Measurements from ENCODE around the gene RNF39. TPM values are rescaled to one million over a fixed set of nuclear protein-coding genes. Genes with fewer than 3 reads are reported as not detected.

RNF39 gene
- total RNA-seq, 4 donors from 2014 or later = 0.27 to 0.95 TPM; not detected in 2

DNA sequence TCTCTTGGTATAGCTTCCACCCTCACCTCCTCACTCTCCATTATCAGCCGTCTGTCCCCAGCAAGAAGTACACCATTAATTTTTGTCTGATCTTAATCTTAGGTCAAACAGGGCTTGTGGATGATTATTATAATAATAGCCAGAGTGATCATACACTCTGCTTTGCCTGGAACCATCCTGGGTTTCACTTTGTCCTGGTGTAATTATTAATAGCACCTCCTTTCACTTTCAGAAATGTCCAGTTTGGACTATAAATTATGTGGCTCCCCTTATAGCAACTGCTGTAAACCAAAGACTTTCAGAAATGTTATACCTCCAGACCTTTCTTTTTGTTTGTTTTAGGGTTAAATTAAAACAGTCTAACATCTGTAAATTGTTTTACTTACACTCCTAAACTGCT, 38.3 kb upstream of the RNF39 start:
- Histone ChIP-seq H3K9me3 (no peaks in the 10 kb centered on the region), H3K36me3 (no peaks in the 10 kb centered on the region), H3K4me1 (peaks cover 0 to 25% (median 14%) of the 10 kb centered on the region in 4 donors), H3K4me3 (no peak overlapping the region), H3K27ac (peak overlapping the region; percentile 51 to 75 (median 58)), H3K27me3 (peaks cover 34% of the 10 kb centered on the region)
- DNase-seq = no peak
- TF ChIP-seq POLR2A (IDR thresholded peaks at IDR 0.05) (no peak), POLR2AphosphoS5 (IDR thresholded peaks at IDR 0.05) (no peak), EP300 (IDR thresholded peaks at IDR 0.05; ENCODE audit: low read depth) (no peak)
- TF ChIP-seq, protein P1, sequence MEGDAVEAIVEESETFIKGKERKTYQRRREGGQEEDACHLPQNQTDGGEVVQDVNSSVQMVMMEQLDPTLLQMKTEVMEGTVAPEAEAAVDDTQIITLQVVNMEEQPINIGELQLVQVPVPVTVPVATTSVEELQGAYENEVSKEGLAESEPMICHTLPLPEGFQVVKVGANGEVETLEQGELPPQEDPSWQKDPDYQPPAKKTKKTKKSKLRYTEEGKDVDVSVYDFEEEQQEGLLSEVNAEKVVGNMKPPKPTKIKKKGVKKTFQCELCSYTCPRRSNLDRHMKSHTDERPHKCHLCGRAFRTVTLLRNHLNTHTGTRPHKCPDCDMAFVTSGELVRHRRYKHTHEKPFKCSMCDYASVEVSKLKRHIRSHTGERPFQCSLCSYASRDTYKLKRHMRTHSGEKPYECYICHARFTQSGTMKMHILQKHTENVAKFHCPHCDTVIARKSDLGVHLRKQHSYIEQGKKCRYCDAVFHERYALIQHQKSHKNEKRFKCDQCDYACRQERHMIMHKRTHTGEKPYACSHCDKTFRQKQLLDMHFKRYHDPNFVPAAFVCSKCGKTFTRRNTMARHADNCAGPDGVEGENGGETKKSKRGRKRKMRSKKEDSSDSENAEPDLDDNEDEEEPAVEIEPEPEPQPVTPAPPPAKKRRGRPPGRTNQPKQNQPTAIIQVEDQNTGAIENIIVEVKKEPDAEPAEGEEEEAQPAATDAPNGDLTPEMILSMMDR (IDR thresholded peaks at IDR 0.05) = no peak
- intact Hi-C loops (cut with DNase I; ENCODE audit: low total_unique reads) (no loop called here), in situ Hi-C loops (cut with MboI; ENCODE audit: low pct_ligation_motif_present in 1 of 4, low pct_unique_long_range_greater_than_20kb in 1 of 4, low sequenced_read_pairs in 3 of 4) (no loop called here)
- 74% methylated on average over 1 of the region's 1 CpG; no CpG with 5 or more reads in 1 of the 2 donors for WGBS, 2 donors (ENCODE audit: low coverage in 1 of 2)

DNA sequence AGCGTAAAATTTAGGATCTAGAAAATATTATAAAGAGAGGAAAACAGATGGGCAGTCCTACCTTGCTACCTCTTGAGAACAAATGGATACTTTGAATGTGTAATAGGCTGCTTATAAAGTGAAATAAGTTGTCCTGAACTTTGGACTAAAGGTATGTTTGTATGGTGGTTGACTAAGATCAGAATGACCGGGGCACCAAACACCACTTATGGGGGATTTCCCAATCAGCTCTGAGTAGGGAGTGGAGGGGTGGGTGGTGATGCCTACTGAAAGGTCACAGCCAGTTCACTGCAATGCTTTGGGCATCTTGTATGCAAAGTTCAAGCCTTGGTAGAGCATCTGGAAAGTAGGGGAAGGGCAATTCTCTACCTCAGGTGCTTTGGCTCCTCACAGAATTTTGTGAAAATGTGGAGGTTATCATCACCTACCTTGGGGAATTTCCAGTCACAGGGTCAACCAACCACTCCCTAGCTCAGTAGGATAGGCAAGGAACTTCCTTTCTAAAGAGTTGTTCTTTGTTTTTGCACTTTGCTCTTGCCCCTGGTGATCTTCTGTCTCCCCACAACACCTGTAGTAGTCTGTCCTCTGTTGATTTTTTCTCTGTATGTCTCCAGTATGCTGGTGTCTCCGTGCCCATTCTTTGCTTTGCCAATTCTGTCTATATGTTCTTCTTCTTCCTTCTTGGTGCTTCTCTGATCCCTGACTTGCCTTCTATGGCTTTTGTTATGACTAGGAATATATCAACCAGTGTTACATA, 37.6 kb upstream of the RNF39 start, which contains the start of gene TRIM31:
TSS of gene TRIM31 (minus strand) at position 88 of the 757 bp plus-strand sequence. CDS start 285 bp downstream, outside the sequence.
- Histone ChIP-seq H3K27ac (peak within 1 kb of the TSS; percentile 52 to 75 (median 58)), H3K27me3 (peaks cover 34% of the 10 kb centered on the region), H3K4me3 (peak within 1 kb of the TSS in 2 of 4 donors; percentile 18 to 42), H3K4me1 (peaks cover 0 to 19% (median 14%) of the 10 kb centered on the region in 4 donors), H3K9me3 (no peaks in the 10 kb centered on the region), H3K36me3 (no peaks in the 10 kb centered on the region)
- in situ Hi-C loops (cut with MboI; ENCODE audit: low pct_ligation_motif_present in 1 of 4, low pct_unique_long_range_greater_than_20kb in 1 of 4, low sequenced_read_pairs in 3 of 4) = no loop called here
- TF ChIP-seq POLR2A (IDR thresholded peaks at IDR 0.05) = peak; percentile 75
- TF ChIP-seq, protein P1 (IDR thresholded peaks at IDR 0.05) = no peak
- TF ChIP-seq POLR2AphosphoS5 (IDR thresholded peaks at IDR 0.05) = peak in 2 of 3 donors; percentile 78 to 87
- no peak for TF ChIP-seq EP300 (IDR thresholded peaks at IDR 0.05; ENCODE audit: low read depth)
- 40 to 49% methylated on average over 3 of the region's 3 CpGs for WGBS, 2 donors (ENCODE audit: low coverage in 1 of 2)
- intact Hi-C loops (cut with DNase I; ENCODE audit: low total_unique reads) = no loop called here
- no peak for DNase-seq

DNA sequence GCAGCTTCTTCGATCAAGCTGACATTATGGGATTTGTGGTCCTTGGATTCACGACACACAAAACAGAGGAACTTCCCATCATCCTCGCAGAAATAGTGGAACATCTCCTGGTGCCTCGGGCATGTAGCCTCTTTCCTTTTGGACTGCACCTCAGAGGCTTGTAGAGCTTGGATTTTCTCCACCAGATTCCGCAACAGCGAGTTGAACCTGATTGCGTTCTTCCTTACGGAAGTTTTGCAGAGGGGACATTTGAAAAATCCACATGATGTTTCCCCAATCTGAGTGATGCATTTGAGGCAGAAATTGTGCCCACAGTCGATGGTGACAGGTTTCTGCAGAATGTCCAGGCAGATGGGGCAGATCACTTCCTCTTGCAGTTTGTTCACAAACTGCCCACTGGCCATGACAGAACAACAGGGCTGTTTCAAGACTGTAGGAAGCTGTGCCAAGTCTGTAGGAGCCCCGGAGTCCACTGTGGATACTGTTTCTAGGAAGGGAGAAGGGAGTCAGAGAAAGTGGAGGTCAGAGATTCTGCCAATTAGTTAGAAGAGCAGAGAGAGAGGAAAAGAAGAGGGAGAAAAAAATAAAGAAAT, 36.9 kb upstream of the RNF39 start:
- peaks cover 34% of the 10 kb centered on the region for H3K27me3 ChIP-seq
- H3K36me3 ChIP-seq = no peaks in the 10 kb centered on the region
- H3K27ac ChIP-seq = peak overlapping the region; percentile 52 to 75 (median 58)
- TF ChIP-seq, protein P1 (IDR thresholded peaks at IDR 0.05) = no peak
- TF ChIP-seq POLR2AphosphoS5 (IDR thresholded peaks at IDR 0.05) (no peak), EP300 (IDR thresholded peaks at IDR 0.05; ENCODE audit: low read depth) (no peak), POLR2A (IDR thresholded peaks at IDR 0.05) (no peak)
- peaks cover 0 to 19% (median 14%) of the 10 kb centered on the region in 4 donors for H3K4me1 ChIP-seq
- no peak for DNase-seq
- in situ Hi-C loops (cut with MboI; ENCODE audit: low pct_ligation_motif_present in 1 of 4, low pct_unique_long_range_greater_than_20kb in 1 of 4, low sequenced_read_pairs in 3 of 4) = no loop called here
- H3K4me3 ChIP-seq = peak overlapping the region in 2 of 4 donors; percentile 18 to 42
- no peaks in the 10 kb centered on the region for H3K9me3 ChIP-seq
- WGBS, 2 donors (ENCODE audit: low coverage in 1 of 2) = 38 to 77% methylated on average over 1 to 10 of the region's 10 CpGs
- intact Hi-C loops (cut with DNase I; ENCODE audit: low total_unique reads) = no loop called here

DNA sequence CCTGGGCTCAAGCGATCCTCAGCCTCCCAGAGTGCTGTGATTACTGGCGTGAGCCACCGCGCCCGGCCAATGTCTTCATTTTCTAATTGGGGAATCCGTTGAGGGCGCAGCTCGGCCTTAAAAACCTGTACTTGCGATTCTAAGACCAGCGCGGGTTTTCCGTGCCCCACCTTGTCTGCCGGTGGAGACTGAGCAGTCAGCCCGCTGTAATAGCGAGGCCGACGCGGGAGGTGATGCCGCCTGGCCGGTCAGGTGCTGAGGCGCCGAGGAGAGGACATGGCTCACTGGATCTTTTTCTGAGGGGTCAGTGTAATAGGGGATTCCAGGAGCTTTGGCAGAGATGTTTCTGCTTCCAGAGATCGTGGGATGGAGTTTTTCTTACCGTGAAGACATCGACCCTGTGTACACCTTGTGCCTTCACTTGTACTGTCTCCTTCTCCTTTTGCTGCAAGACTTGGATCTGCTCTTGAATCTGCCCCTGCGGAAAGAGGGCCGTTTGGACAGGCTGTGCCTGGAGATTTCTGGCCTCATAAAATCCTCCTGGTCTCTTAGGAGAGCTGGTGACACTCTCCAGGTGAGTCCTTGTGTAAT, 35.8 kb upstream of the RNF39 start:
- Histone ChIP-seq H3K4me3 (peak overlapping the region in 2 of 4 donors; percentile 18 to 42), H3K4me1 (peaks cover 0 to 19% (median 14%) of the 10 kb centered on the region in 4 donors), H3K36me3 (no peaks in the 10 kb centered on the region), H3K27me3 (peaks cover 35% of the 10 kb centered on the region), H3K9me3 (no peaks in the 10 kb centered on the region), H3K27ac (peak overlapping the region in 1 of 4 donors; percentile 75)
- intact Hi-C loops (cut with DNase I; ENCODE audit: low total_unique reads) (no loop called here), in situ Hi-C loops (cut with MboI; ENCODE audit: low pct_ligation_motif_present in 1 of 4, low pct_unique_long_range_greater_than_20kb in 1 of 4, low sequenced_read_pairs in 3 of 4) (no loop called here)
- no peak for DNase-seq
- no peak for TF ChIP-seq EP300 (IDR thresholded peaks at IDR 0.05; ENCODE audit: low read depth)
- TF ChIP-seq POLR2A (IDR thresholded peaks at IDR 0.05) = no peak
- TF ChIP-seq POLR2AphosphoS5 (IDR thresholded peaks at IDR 0.05) = no peak
- TF ChIP-seq, protein P1 (IDR thresholded peaks at IDR 0.05) = no peak
- 69 to 88% methylated on average over 12 to 27 of the region's 27 CpGs for WGBS, 2 donors (ENCODE audit: low coverage in 1 of 2)

All from transverse colon (tissue), 4 donors.